Astrocyte (in vitro differentiated cells and primary cell): ENCODE results near the gene BATF3.

Experiments
- EZH2 ChIP-seq: IDR thresholded peaks from 2 replicates; pipeline ENCODE4 v1.6.1; 2012; ENCODE audit warnings: mild to moderate bottlenecking, low read length, inconsistent platforms; ENCODE audit not compliant: insufficient read depth
- TF ChIP-seq, protein P1 (sequence below): IDR thresholded peaks from 2 replicates; pipeline ENCODE4 v1.5.1; 2011; ENCODE audit warnings: low read depth, mild to moderate bottlenecking, inconsistent platforms, low read length, moderate library complexity; ENCODE audit not compliant: insufficient read depth

DNA sequence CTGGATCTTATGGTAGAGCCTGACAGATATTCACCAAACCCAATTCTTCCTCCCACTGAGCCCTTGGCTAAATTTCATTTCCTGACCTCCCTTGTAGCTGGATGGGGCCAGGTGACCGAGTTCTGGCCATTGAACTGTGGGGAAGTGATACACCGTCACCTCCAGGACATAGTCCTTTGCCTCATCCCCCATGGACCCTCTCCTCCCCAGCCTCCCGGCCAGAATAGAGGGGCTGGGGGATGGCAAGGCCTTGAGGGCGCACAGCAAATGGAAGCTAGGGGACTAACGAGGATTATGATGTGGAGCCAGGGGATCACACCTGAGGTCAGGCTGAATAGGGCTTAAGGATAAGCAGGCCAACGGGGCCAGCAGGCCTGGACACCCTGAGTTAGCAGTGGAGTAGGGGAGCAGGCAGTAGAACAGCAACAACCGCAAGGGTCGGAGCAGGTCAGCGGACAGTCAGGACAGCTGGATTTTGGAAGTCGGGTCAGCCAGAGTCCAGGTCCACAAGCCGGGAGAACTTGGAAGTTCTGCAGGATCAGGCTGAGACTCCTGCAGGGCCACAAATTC, 15.0 kb downstream of the BATF3 start:
- TF ChIP-seq, protein P1, sequence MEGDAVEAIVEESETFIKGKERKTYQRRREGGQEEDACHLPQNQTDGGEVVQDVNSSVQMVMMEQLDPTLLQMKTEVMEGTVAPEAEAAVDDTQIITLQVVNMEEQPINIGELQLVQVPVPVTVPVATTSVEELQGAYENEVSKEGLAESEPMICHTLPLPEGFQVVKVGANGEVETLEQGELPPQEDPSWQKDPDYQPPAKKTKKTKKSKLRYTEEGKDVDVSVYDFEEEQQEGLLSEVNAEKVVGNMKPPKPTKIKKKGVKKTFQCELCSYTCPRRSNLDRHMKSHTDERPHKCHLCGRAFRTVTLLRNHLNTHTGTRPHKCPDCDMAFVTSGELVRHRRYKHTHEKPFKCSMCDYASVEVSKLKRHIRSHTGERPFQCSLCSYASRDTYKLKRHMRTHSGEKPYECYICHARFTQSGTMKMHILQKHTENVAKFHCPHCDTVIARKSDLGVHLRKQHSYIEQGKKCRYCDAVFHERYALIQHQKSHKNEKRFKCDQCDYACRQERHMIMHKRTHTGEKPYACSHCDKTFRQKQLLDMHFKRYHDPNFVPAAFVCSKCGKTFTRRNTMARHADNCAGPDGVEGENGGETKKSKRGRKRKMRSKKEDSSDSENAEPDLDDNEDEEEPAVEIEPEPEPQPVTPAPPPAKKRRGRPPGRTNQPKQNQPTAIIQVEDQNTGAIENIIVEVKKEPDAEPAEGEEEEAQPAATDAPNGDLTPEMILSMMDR = no peak
- TF ChIP-seq EZH2 = no peak
